ENCODE measurements around the gene ZBTB7B. TPM values are rescaled to one million over a fixed set of nuclear protein-coding genes. Genes with fewer than 3 reads are reported as not detected.

ZBTB7B gene
- total RNA-seq, 1 donor from 2014 or later = 80.4 TPM

- no peak for DNase-seq (ENCODE audit: low spot score)
Observed at GRCh38 chr1:155034318-155035208, 32.0 kb downstream of the ZBTB7B start.

GRCh38 chr1:155035936-155036335, 33.3 kb downstream of the ZBTB7B start:
- no peak for DNase-seq (ENCODE audit: low spot score)

GRCh38 chr1:155037043-155037442, 34.4 kb downstream of the ZBTB7B start:
- DNase-seq (ENCODE audit: low spot score) = no peak

- no peak for DNase-seq (ENCODE audit: low spot score)
Observed at GRCh38 chr1:155037851-155038441, 35.3 kb downstream of the ZBTB7B start.

GRCh38 chr1:155038602-155039307, 36.2 kb downstream of the ZBTB7B start:
- DNase-seq (ENCODE audit: low spot score) = no peak

- no peak for DNase-seq (ENCODE audit: low spot score)
Observed at GRCh38 chr1:155039308-155039669, 36.7 kb downstream of the ZBTB7B start.

- no peak for DNase-seq (ENCODE audit: low spot score)
Observed at GRCh38 chr1:155040358-155041093, 37.9 kb downstream of the ZBTB7B start.

GRCh38 chr1:155042789-155043188, 40.2 kb downstream of the ZBTB7B start:
- no peak for DNase-seq (ENCODE audit: low spot score)

GRCh38 chr1:155043301-155043702, 40.7 kb downstream of the ZBTB7B start:
- DNase-seq (ENCODE audit: low spot score) = no peak

- DNase-seq (ENCODE audit: low spot score) = no peak
Observed at GRCh38 chr1:155043793-155044192, 41.2 kb downstream of the ZBTB7B start.

GRCh38 chr1:155044365-155044764, 41.8 kb downstream of the ZBTB7B start:
- no peak for DNase-seq (ENCODE audit: low spot score)

- DNase-seq (ENCODE audit: low spot score) = no peak
Observed at GRCh38 chr1:155044812-155045657, 42.4 kb downstream of the ZBTB7B start.

- no peak for DNase-seq (ENCODE audit: low spot score)
Observed at GRCh38 chr1:155048449-155049334, 46.1 kb downstream of the ZBTB7B start.

GRCh38 chr1:155049651-155050559, 47.3 kb downstream of the ZBTB7B start:
- DNase-seq (ENCODE audit: low spot score) = no peak

- peak; percentile 97 for DNase-seq (ENCODE audit: low spot score)
Observed at GRCh38 chr1:155050560-155051341, 48.1 kb downstream of the ZBTB7B start, which contains the start of gene ADAM15. Gene ADAM15 (plus strand): TSS chr1:155051316. CDS start chr1:155051387, 71 bp downstream.

GRCh38 chr1:155051342-155051776, 48.8 kb downstream of the ZBTB7B start:
- no peak for DNase-seq (ENCODE audit: low spot score)

- DNase-seq (ENCODE audit: low spot score) = no peak
Observed at GRCh38 chr1:155051777-155052398, 49.3 kb downstream of the ZBTB7B start.
